Epidermal melanocyte (primary cell): ENCODE data around the gene ATP2B3.

ENCODE experiments used
- DNase-seq: peaks from one replicate; pipeline ENCODE4 v3.0.0; 2011; ENCODE audit warnings: low spot score; ENCODE audit not compliant: insufficient read length

The ATP2B3 gene

DNA sequence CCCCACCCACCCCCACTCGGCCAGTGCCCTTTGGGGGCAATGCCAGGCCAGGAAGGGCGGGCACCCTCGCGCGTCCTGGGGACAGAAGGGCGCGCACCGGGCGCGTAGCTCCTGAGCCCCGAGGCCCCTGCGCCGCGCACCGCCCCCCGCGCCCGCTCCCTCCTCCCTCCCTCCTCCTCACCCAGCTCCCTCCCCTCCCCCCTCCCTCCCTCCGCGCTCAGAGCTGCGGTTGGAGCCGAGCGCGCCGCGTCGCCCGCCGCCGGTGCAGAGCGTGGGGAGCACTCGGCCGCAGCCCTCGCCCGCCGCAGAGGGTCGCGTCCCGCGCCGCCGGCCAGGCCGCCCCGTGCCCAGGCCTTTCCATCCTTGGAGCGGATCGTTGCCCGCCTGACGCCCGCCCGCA lies at the start of gene ATP2B3:
Gene ATP2B3, plus strand, starts transcription at position 220 of the 400 bp plus-strand sequence. CDS start 18,606 bp downstream, outside the sequence.
- DNase-seq = no peak

DNA sequence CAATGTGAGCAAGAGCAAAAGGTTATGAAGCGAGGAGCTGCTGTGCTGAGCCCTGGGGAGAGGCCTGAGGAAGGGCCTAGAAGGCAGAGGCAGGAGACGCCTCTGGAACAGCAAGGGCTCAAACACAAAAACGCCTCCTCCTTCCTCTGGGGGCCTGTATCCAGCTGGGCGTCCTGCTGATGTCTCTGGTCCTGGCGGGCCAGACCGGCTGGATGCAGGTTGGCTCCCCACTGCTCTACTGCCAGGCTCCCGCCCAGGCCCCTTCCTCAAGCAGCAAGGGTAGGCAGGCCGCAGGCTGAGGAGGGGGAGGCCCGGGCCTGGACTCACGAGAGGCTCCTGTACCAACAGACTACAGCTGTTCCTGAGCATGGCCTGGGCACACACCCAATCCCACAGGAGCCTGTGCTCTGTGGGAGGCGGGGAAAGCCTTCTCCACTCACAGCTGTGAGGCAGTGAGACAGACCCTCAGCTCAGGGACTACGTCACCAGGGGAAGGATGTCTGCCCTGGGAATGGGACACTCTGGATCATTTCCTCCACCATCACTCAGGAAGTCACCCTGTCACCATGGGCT lies 49.3 kb upstream of the ATP2B3 start:
- DNase-seq = no peak

DNA sequence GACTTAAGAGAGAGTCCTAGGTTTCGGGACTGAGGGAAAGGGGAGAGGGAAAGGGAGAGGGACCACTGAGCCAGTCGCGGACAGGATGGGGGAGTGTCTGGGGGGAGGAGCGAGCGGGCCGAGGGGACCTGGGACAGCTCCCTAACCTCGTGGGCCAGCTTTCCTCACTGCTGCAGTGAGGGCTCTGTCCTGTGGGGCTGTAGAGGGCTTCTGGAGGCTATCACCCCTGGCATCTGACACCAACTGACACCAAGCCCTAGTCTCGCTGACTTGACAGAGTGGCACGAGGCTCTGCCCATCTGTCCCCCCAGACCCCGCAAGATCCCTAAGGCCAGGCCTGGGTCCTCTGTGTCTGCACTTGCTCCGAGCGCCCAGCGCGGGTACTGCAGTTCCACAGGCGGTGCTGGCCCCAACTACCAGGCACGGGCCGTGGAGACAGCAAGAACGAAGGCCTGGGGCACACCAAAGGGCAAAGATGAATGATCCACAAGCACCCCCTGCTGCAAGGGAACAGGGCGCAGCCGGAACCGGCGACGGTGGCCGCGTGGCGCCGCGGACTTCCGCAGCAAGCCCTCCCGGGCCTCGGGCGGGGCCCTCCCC lies 47.5 kb upstream of the ATP2B3 start:
- no peak for DNase-seq

DNA sequence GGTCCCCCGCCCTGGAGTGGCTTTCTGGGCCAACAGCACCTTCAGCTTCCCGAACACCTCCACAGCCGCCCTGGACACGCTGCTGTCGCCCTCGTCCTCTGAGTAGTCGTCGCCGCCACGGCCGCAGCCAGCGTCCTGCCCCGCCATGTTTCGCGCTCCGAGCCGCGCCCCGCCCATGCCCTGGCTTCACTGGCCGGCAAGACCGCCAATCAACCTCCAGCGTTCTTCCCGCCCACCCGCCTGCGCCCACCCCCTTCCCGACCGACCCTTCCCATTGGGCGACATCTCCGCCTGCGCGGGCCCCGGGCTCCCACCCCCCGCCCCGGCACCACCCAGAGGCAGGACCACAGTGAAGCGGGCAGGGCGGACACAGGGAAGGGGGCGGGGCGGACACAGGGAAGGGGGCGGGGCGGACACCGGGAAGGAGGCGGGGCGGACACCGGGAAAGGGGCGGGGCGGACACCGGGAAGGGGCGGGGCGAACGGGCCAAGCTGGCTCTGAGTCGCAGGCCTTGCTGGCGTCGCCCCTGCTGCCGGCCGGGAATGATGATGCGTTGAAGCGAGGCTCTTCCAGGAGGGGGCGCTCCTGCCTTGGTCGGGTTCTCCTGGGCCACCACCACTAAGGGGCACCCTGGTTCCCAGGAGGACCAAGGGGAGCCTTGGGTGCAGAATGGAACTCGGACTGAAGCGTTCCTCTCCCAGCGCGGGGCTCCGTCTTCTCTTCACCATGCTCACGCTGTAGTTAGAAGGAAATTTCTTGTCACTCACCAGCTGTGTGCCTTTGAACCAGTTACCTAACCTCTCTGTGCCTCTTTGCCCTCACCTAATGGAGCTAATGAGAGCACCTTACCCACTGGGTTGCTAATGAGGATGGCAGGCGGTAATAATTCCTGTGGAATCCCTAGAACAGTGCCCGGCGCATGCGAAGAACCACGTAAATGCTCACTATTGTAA lies 46.8 kb upstream of the ATP2B3 start, which contains the start of gene HAUS7:
Gene HAUS7, minus strand, starts transcription at position 166 of the 953 bp plus-strand sequence. Its CDS starts 19 bp downstream, at position 147.
- DNase-seq = peak; percentile 87

DNA sequence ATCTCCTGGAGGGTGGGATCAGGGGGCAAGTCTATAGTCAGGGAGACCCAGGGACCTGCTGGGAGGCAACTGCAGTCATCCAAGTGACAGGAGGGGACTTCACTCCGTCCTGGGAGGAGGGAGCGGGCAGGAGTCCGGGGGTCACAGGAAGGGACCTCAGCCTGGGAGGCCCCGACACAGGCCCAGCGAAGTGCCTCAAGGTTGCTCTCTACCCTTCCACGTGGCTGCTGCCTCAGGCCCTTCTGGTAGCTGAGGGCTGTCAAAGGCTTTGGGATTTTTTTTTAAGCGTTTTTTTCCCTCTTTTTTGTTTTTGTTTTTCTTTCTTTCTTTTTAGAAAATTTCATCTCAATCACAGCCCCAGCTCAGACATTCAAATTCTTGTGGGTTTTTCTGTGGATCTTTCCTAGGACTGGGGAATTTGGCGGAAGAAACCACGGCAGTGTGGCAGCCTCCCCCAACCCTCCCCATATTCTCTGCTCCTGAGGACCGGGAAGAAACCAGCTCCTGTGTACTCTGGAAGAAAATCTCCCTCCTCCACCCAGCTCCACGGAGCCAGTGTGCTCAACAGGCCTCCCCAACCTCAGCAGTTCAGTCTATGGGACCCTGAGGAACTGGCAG lies 45.7 kb upstream of the ATP2B3 start:
- no peak for DNase-seq

DNA sequence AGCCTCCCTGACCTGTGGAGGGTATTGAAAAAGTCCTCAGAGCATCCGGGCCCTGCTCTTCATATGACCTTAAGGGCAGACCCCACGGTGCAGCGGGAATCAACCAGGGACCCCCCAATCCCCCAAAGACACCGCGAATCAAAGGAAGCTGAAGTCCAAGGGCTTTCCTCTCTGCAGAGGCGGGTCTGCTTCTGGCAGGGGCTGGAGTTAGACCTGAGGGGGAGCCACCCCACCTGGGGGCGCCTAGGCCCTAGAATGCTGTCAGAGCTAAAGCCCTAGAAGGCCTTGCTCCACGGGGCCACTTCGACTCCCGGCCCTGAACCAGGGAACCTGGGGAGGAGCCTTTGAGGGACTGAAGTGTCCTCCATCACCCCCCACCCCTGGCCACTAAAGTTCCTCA lies 44.3 kb upstream of the ATP2B3 start:
- DNase-seq = no peak

DNA sequence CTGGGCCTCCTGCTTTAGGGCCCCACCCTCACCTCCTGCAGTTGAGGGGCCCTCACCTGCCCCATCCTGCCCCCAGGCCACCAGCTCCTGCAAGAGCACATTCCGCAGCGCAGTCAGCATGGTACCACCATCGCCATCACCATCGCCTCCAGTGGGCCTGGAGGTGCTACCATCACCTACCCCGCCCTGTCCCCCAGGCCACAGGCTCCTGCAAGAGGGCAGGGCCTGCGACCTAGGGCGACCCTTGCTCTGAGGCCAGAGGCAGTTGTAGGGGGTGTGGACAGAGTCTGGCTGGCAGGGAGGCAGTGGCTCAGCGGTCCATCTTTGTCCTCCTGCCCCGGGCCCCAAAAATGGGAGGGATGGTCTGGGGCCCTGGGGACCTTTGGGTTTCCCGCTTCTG lies 43.2 kb upstream of the ATP2B3 start:
- DNase-seq = no peak

DNA sequence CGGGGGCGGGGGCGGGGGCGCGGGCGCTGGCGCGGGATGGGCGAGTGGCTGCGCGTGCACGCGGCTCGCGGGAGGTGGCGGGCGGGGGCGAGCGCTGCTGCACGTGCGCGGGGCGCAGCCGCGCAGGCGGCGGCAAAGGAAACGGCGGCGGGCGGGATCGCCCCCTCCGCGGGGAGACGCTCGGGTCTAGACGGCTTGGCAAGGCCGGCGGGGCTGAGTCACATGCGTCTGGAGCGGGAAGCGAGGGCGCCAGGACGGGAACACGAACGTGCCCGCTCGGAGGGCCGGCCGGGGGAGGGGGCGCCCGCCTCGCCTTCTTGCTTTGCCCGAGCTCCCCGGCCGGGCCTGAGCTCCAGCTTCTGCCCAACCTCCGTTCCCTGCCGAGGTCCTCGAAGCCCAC lies 42.7 kb upstream of the ATP2B3 start:
- no peak for DNase-seq

DNA sequence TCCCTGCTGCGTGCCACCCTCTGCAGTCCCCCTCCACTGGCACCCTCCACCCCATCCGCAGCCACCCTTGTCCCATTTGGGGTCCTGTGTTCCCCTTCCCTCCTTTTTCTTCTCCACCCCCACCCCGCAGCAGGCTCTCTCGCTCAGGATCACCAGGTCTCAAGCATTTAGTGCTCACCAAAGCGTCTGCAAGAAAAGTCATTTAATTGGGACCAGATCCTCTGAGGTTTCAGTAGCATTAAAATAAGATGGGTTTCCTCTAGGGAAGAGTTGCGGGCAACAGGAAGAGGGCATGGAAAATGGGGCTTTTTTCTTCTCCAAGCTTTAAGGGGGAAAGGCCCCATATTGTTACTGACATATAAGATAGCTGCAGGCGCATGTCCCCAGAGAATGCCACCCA lies 42.2 kb upstream of the ATP2B3 start:
- no peak for DNase-seq

DNA sequence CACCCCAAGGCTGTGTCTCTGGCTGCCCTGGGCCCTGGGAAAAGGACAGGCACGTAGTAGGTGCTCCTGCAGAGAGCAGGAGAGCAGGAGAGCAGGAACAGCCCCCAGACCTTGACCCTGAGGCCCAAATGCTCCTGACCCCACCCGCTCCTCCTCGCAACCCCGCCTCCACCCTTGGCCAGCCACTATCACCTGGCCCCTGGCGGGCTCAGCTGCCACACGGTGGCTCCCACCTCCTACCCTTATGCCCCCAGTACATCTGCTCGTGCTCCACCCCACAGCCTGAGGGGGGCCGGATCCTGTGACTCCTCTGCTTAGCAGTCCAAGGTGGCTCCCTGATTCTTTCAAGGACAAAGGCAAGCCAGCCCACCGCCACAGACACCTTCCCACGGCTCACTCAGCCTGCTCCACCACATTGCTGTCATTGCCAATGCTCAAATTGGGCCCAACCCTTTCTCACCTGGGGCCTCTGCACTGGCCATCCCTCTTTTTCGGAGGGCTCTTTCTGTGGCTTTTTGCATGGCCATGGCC lies 41.6 kb upstream of the ATP2B3 start:
- no peak for DNase-seq

DNA sequence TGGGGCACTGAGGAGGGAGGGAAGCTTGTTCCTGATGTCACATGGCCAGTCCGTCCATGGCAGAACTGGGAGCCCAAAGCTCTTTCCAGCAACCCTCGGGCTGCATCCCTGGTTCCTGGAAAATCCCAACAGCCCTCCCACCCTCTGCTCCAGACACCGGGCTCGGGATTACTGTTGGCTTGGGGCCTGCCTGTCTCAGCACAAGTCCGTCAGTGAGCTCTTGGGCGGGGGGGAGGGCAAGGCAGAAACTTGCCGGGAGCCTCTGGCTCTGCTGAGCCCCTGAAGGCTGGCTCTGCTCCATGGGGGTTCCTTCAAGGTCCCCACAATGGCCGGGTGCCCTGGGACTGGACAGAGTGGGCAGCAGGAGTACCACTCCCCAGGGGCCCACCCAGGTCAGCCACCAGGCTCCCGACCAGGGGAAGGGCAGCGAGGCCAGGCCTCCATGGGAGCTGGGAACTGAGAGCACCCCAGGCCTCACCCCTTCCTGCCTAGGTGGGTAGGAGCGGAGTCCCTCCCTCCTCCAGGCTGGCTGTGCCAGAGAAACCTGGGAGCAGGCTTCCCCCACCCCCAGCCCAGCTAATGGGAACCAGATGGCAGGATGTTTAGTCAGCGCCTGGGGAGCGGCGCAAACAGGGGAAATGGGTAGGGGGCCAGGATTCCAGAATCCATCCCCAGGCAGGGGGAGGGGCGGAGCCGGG lies 40.6 kb upstream of the ATP2B3 start:
- no peak for DNase-seq

DNA sequence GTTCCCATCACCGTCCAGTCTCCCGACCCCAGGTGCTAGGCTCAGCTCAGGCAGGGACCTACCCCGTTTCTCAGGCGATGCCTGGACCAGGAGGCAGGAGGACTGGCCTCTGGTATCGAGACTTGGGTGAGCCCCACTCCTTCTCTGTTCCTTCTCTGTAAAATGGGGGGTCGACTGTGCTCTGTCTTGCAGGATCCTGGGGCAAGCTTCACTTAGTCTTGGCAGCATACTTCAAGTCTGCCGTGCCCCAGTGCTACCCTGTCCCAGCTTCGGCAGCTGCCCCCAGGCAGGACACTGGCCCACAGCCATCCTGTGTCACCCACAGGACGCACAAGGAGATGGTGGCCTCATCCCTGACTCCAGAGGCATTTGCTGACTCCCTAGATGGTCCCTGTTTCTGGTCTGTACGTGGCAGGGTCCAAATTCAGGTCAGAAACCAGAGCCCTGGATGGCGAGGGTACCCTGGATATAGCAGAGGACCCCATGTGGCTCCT lies 40.0 kb upstream of the ATP2B3 start:
- no peak for DNase-seq

DNA sequence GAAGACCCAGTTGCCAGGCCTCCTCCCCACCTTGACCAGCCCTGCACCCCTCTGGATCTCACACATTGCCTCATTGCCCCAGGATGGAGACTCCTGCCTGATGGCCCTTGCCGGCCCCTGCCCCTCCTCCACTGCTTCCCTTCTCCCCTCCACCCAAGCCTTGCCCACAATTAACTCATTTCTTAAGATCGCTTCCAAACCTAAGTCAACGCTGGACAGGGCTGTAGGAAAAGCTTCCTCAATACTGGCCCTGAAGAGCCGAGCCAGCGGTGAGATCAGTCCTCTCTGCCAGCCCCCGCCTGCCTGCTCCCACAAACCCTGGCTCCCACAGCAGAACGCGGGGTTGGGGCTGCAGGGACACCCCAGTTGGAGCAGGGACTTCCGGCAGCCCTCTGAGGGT lies 39.5 kb upstream of the ATP2B3 start:
- DNase-seq = no peak

DNA sequence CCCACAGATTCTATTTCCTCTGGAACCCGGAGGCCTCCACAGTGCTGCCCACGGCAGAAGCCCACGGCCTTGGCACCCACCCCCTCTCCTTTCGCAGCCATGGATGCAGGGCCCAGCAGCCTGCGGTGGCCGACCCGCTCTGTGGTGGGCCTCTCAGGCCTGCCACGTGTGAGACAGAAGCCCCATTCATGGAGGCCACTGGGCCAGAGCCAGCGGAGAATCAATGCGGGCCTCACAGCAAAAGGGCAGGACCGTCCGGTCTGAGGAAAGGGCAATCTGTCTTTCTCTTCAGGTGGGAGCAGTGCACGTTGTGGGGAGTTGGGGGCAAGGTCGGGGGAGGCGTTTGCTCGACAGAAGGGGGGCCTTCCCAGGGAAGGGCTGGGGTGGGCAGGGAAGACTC lies 38.7 kb upstream of the ATP2B3 start:
- peak; percentile 83 for DNase-seq

DNA sequence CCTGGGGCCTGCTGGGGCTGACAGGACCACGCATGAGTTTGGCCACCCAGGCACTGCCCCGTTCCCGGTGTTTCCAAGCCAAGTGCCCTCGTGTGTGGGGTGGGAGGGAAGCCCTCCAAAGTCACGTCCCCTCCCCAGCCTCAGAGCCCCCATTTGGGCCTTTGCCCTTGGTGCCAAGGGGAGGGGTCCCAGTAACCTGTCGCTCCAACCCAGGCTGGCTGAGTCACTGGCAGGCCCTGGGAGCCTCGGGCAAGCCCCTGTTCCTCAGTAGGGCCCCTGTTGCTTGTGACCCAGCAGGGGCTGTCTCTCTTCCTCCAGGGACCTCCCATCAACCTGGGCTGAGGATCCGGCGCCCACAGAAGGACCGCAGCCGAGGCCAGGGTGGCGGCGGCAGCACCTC lies 36.4 kb upstream of the ATP2B3 start:
- DNase-seq = no peak

DNA sequence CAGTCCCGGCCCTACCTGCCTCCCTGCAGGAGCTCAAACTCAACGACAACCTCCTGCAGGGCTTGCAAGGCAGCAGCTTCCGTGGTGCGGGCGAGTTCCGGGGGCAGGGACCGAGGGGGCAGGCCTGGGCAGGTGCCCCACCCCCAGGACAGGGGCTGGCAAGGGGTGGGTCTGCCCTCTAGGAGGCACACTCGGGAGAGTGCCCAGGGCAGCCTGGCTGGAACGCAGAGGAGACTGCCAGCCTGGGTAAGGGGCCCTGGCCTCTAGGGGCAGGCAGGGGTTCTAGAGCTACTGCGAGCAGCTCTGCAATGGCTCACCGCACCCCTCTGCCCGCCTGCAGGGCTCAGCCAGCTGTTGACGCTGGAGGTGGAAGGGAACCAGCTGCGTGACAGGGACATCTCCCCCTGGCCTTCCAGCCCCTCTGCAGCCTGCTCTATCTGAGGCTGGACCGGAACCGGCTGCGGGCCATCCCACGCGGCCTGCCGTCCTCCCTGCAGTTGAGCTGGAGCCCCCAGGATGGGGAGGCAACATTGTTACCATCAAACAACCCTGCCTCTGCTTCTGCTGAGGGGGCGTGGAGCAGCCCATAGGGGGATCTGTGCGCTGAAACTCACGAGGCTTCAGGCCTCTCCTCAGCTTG lies 34.9 kb upstream of the ATP2B3 start:
- DNase-seq = no peak

DNA sequence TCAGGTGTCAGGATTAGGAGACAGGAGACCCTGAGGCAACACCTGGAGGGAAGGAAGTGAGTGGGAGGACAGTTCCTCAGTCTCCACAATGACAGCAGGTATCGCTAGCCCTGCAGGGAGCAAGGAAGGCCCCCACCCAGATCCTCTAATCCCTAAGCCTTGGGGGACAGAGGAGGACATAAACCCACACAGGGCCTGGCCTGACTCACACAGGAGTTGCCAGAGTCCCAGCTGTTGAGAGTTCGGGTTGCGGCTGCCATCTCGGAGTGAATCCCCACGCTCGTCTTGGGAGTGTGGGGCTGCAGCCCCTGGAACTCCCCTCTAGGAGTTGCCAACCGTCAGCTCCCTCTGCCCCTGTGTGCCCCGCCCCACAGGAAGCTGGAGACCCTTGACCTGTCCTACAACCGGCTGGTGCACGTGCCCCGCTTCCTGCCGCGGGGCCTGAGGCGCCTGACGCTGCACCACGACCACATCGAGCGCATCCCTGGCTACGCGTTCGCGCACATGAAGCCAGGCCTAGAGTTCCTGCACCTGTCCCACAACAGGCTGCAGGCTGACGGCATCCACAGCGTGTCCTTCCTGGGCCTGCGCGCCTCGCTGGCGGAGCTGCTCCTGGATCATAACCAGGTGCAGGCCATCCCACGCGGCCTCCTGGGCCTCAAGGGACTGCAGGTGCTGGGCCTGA lies 31.9 kb upstream of the ATP2B3 start:
- no peak for DNase-seq

DNA sequence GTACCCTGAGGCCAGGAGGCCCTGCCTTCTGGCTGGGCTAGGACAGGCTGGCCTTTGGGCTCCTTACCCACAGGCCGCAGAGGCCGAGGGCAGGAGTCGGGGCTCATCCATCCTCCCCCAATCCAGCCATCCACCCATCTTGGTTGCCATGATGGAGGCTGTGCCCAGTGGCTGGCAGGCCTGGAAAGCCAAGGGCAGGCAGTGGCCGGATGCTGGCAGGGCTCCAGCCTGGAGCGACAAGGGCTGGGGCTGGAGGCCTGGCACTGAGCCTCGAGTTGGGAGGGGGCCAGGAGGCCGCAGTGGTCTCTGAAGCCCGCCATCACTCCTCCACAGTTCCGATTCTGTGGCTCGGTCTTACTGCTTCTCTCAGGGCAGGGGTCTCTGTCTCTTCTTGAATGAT lies 31.3 kb upstream of the ATP2B3 start:
- DNase-seq = no peak

DNA sequence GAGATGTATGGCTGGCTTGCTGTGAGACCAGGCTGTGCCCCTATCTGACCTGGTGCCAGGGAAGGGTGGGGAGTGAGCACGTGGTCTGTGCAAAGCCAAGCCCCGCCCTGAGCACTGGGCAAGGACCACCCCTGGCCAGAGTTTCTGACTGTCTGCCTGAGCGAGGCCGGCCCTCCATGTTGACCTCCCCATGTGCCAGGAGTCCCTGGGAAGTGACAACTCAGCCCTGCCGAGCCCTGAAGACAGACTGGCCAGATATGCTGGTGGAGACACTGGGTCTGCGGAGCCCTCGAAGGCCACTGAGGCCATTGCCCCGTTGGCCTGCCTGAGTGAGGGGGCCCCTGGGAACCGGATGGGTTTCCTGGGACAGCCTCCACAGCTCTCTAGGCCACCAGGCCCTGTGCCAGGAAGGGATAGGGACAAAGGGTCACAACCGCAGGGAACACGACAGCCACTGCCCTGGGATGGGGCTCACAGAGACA lies 29.8 kb upstream of the ATP2B3 start:
- no peak for DNase-seq
